Thymus (tissue), 11 donors: ENCODE results near the gene AP2A1. TPM values are rescaled to one million over a fixed set of nuclear protein-coding genes. Genes with fewer than 3 reads are reported as not detected.

ENCODE experiments used
- DNase-seq, 9 donors: peaks; one replicate each; pipeline ENCODE4 v3.0.0-alpha.2; 2013; ENCODE audit warnings: low spot score in 9 of 9, low read depth in 6 of 9, missing footprints in 1 of 9
- H3K27ac ChIP-seq, 2 donors: one replicate each; pipeline ENCODE4 v1.5.1; 2013; ENCODE audit warnings: control low read depth in 1 of 2, low read depth in 1 of 2, low read length in 1 of 2, mild to moderate bottlenecking in 1 of 2, moderate library complexity in 1 of 2
- H3K27me3 ChIP-seq, 2 donors: one replicate each; pipeline ENCODE4 v1.5.1; 2013; ENCODE audit warnings: low read length in 1 of 2; ENCODE audit not compliant: control insufficient read depth in 2 of 2, insufficient read depth in 1 of 2
- H3K36me3 ChIP-seq, 2 donors: one replicate each; pipeline ENCODE4 v1.5.1; 2013; ENCODE audit warnings: low read length in 1 of 2, mild to moderate bottlenecking in 1 of 2, moderate library complexity in 1 of 2; ENCODE audit not compliant: control insufficient read depth in 2 of 2, insufficient read depth in 2 of 2
- H3K4me1 ChIP-seq, 2 donors: one replicate each; pipeline ENCODE4 v1.5.1; 2013; ENCODE audit warnings: low read length in 2 of 2; ENCODE audit not compliant: control insufficient read depth in 2 of 2, insufficient read depth in 2 of 2
- H3K4me3 ChIP-seq, 2 donors: one replicate each; pipeline ENCODE4 v1.5.1; 2013; ENCODE audit warnings: low read length in 2 of 2, control low read depth in 1 of 2, mild to moderate bottlenecking in 1 of 2
- H3K9me3 ChIP-seq, 2 donors: one replicate each; pipeline ENCODE4 v1.5.1; 2013; ENCODE audit warnings: low read length in 1 of 2, mild to moderate bottlenecking in 1 of 2; ENCODE audit not compliant: control insufficient read depth in 2 of 2, insufficient read depth in 1 of 2
- WGBS: extraction: QIAGEN DNeasy Blood & Tissue Kit; methylation state at CpG from one replicate; pipeline ENCODE4 v1.1.7; 2013; 5-methylcytosine and 5-hydroxymethylcytosine counted together
- polyA plus RNA-seq: library from polyadenylated mRNA; stranded (reverse); fragments of 200-250 nt; gene quantifications from one replicate; pipeline ENCODE4 v1.2.3, GENCODE V29; 2013
- total RNA-seq: library from RNA; stranded (reverse); fragments of 120-200 nt; gene quantifications from one replicate; pipeline ENCODE4 v1.2.4, GENCODE V29; 2013
- donor health status: healthy.

Gene AP2A1
- total and polyA plus RNA-seq, 2 donors = 16.5 to 26.5 TPM

DNA sequence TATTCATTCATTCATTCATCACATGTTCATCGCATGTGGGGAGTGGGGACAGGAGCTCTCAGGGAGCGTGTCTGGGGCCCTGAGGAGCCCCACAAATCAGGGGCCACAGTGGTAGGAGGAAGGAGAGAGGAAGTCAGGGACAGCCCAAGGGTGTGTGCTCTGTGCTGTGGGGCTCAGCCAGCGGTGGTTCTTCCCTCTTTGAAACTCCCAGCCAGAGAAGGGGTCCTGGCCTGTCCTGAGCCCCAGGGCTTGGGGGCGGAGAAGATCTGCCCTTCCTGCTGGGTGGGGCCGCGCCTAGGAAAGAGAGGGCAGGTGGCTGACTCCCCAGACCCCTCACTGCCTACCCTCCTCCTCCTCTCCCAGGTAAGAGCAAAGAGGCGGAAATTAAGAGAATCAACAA is 14.6 kb downstream of the AP2A1 start:
- Histone ChIP-seq H3K9me3 (peaks cover 0 to 4% of the 10 kb centered on the region in 2 donors), H3K27ac (no peak overlapping the region), H3K4me1 (no peaks in the 10 kb centered on the region), H3K4me3 (no peak overlapping the region), H3K27me3 (no peaks in the 10 kb centered on the region), H3K36me3 (peaks cover 24 to 40% of the 10 kb centered on the region in 2 donors)
- DNase-seq = no peak
- WGBS = 96% methylated on average over 7 of the region's 7 CpGs

DNA sequence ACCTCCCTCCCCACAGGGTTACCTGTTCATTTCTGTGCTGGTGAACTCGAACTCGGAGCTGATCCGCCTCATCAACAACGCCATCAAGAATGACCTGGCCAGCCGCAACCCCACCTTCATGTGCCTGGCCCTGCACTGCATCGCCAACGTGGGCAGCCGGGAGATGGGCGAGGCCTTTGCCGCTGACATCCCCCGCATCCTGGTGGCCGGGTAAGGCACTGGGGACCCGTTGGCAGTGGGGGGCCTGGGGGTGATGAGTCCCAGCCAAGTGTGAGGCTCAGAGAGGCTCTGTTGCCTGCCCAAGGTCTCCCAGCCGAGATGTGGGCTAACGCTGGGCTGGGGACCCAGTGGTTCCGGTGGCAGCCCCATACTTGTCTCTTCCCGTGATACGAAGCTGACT is 15.7 kb downstream of the AP2A1 start:
- no peaks in the 10 kb centered on the region for H3K27me3 ChIP-seq
- 97% methylated on average over 18 of the region's 18 CpGs for WGBS
- H3K36me3 ChIP-seq = peaks cover 24 to 47% of the 10 kb centered on the region in 2 donors
- no peak for DNase-seq
- H3K27ac ChIP-seq = no peak overlapping the region
- H3K9me3 ChIP-seq = peaks cover 0 to 4% of the 10 kb centered on the region in 2 donors
- no peak overlapping the region for H3K4me3 ChIP-seq
- no peaks in the 10 kb centered on the region for H3K4me1 ChIP-seq

DNA sequence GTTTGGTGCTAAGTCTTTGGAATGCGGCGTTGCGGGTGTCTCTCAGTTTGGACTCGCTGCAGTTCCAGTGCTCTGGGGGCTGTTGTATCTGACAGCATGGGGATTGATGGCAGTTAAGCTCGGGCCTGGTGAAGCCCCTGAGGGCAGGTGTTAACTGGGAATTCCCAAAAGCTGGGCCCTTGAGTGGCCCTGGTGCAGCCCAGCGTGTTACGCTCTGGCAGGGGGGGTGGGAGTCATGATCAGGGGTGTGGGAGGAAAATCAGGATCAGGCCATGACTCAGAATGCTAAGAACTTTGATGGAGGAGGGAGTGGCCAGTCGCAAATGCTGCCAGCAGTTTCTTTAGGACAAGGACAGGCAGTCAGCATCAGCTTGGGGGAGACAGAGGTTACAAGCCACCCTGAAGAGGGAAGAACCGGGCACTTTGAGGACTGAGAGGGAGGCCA is 19.6 kb downstream of the AP2A1 start:
- Histone ChIP-seq H3K36me3 (peaks cover 47 to 79% of the 10 kb centered on the region in 2 donors), H3K9me3 (peaks cover 0 to 4% of the 10 kb centered on the region in 2 donors), H3K27ac (no peak overlapping the region), H3K4me3 (no peak overlapping the region), H3K4me1 (no peaks in the 10 kb centered on the region), H3K27me3 (no peaks in the 10 kb centered on the region)
- DNase-seq = no peak
- WGBS = 94% methylated on average over 9 of the region's 9 CpGs

DNA sequence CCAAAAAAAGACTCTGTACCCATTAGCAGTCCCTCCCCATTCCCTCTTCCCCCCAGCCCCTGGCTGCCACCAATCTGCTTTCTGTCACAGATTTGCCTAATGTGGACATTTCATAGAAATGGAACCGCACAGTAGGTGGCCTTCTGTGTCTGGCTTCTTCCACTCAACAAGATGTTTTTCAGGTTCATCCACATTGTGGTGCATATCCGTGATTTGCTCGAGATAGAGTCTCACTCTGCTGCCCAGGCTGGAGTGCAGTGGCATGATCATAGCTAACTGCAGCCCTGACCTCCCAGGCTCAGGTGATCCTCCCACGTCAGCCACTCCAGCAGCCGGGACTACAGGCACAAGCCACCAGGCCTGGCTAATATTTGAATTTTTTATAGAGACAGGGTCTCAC is 20.9 kb downstream of the AP2A1 start:
- Histone ChIP-seq H3K4me3 (no peak overlapping the region), H3K36me3 (peaks cover 47 to 79% of the 10 kb centered on the region in 2 donors), H3K4me1 (no peaks in the 10 kb centered on the region), H3K27me3 (no peaks in the 10 kb centered on the region), H3K9me3 (peaks cover 0 to under 1% of the 10 kb centered on the region in 2 donors), H3K27ac (no peak overlapping the region)
- WGBS = 97% methylated on average over 5 of the region's 5 CpGs
- no peak for DNase-seq

- no peak overlapping the region for H3K4me3 ChIP-seq
- no peaks in the 10 kb centered on the region for H3K9me3 ChIP-seq
- no peak for DNase-seq
- 97% methylated on average over 10 of the region's 10 CpGs for WGBS
- H3K4me1 ChIP-seq = no peaks in the 10 kb centered on the region
- peaks cover 45 to 78% of the 10 kb centered on the region in 2 donors for H3K36me3 ChIP-seq
- no peaks in the 10 kb centered on the region for H3K27me3 ChIP-seq
- H3K27ac ChIP-seq = peak overlapping the region in 1 of 2 donors; percentile 26
Observed at GRCh38 chr19:49788857-49789256, 22.1 kb downstream of the AP2A1 start.

GRCh38 chr19:49790866-49791265 is 24.1 kb downstream of the AP2A1 start:
- Histone ChIP-seq H3K9me3 (no peaks in the 10 kb centered on the region), H3K36me3 (peaks cover 52 to 83% of the 10 kb centered on the region in 2 donors), H3K4me3 (no peak overlapping the region), H3K27me3 (no peaks in the 10 kb centered on the region), H3K4me1 (no peaks in the 10 kb centered on the region), H3K27ac (no peak overlapping the region)
- WGBS = 92% methylated on average over 9 of the region's 9 CpGs
- DNase-seq = no peak

DNA sequence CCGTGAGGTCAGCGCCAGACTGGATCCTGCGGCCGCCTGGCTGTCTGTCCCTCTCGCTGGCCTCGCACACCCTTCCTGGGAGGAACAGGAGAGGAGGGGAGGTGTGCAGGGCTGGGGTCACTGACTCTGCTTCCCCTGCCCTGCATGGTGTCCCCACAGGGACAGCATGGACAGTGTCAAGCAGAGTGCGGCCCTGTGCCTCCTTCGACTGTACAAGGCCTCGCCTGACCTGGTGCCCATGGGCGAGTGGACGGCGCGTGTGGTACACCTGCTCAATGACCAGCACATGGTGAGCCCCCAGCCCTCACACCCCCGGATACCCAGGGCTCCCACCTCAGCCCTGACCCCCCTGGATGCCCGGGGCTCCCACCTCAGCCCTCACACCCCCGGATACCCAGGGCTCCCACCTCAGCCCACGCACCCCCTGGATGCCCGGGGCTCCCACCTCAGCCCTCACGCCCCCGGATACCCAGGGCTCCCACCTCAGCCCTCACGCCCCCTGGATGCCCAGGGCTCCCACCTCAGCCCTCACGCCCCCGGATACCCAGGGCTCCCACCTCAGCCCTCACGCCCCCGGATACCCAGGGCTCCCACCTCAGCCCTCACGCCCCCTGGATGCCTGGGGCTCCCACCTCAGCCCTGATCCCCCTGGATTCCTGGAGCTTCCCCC is 25.1 kb downstream of the AP2A1 start:
- no peak for DNase-seq
- H3K4me3 ChIP-seq = no peak overlapping the region
- H3K36me3 ChIP-seq = peaks cover 60 to 89% of the 10 kb centered on the region in 2 donors
- no peak overlapping the region for H3K27ac ChIP-seq
- peaks cover 0 to 2% of the 10 kb centered on the region in 2 donors for H3K9me3 ChIP-seq
- no peaks in the 10 kb centered on the region for H3K4me1 ChIP-seq
- H3K27me3 ChIP-seq = no peaks in the 10 kb centered on the region
- WGBS = 98% methylated on average over 26 of the region's 26 CpGs

DNA sequence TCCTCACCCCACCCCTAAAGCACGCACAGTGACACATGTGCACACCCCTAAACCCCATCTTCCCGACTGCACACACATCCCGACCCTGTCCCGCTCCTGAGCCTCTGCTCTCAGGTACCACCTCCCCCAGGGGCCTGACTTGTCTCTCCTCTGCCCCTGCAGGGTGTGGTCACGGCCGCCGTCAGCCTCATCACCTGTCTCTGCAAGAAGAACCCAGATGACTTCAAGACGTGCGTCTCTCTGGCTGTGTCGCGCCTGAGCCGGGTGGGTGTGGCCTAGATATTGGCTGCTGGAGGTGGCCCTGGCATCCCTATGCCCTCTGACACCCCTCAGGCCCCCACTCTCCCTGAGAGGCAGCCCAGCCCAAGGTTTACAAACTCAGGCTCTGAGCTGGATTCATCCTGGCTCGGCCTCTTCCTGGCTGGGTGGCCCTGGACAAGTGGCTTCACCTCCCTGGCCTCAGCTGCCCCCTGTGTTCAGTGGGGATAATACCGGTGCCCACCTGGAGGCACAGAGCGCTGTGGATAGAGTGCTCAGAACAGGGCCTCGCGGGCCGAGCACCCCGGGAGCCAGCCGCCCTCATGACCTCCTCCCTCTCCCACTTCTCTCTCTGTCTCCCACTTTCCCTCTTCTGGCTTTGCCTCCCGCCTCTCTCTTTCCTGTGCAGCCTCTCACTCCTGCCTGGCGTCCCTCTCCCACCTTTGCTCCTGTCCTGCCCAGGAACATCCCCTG is 26.2 kb downstream of the AP2A1 start:
- H3K27me3 ChIP-seq = no peaks in the 10 kb centered on the region
- H3K4me3 ChIP-seq = no peak overlapping the region
- H3K27ac ChIP-seq = no peak overlapping the region
- H3K4me1 ChIP-seq = no peaks in the 10 kb centered on the region
- WGBS = 98% methylated on average over 22 of the region's 22 CpGs
- DNase-seq = no peak
- H3K9me3 ChIP-seq = peaks cover 0 to 2% of the 10 kb centered on the region in 2 donors
- peaks cover 63 to 88% of the 10 kb centered on the region in 2 donors for H3K36me3 ChIP-seq

GRCh38 chr19:49793561-49793840 is 26.7 kb downstream of the AP2A1 start:
- Histone ChIP-seq H3K36me3 (peaks cover 63 to 89% of the 10 kb centered on the region in 2 donors), H3K27me3 (no peaks in the 10 kb centered on the region), H3K27ac (no peak overlapping the region), H3K9me3 (peaks cover 0 to 2% of the 10 kb centered on the region in 2 donors), H3K4me3 (no peak overlapping the region), H3K4me1 (no peaks in the 10 kb centered on the region)
- 98% methylated on average over 6 of the region's 6 CpGs for WGBS
- no peak for DNase-seq
